Glutamatergic neuron (in vitro differentiated cells): Measurements from ENCODE around the gene CLEC2L. TPM values are rescaled to one million over a fixed set of nuclear protein-coding genes. Genes with fewer than 3 reads are reported as not detected.

Experiments used
- DNase-seq: peaks from one replicate; pipeline ENCODE4 v3.0.0; 2022
- H3K27ac Mint-ChIP-seq: one replicate; pipeline ENCODE4 v1.8.0; 2020; ENCODE audit warnings: mild to moderate bottlenecking, mixed read lengths, inconsistent platforms; ENCODE audit not compliant: unreplicated experiment
- H3K27me3 Mint-ChIP-seq: one replicate; pipeline ENCODE4 v1.8.0; 2020; ENCODE audit warnings: mild to moderate bottlenecking, moderate library complexity, mixed read lengths, inconsistent platforms; ENCODE audit not compliant: unreplicated experiment
- H3K36me3 Mint-ChIP-seq: one replicate; pipeline ENCODE4 v1.8.0; 2020; ENCODE audit warnings: mild to moderate bottlenecking, mixed read lengths, inconsistent platforms; ENCODE audit not compliant: unreplicated experiment
- H3K4me1 Mint-ChIP-seq: one replicate; pipeline ENCODE4 v1.8.0; 2020; ENCODE audit warnings: mild to moderate bottlenecking, low read depth, mixed read lengths, inconsistent platforms; ENCODE audit not compliant: unreplicated experiment
- H3K4me3 Mint-ChIP-seq: one replicate; pipeline ENCODE4 v1.8.0; 2020; ENCODE audit warnings: mild to moderate bottlenecking, mixed read lengths, inconsistent platforms; ENCODE audit not compliant: unreplicated experiment
- H3K9me3 Mint-ChIP-seq: one replicate; pipeline ENCODE4 v1.8.0; 2020; ENCODE audit warnings: mild to moderate bottlenecking, moderate library complexity, mixed read lengths, inconsistent platforms; ENCODE audit not compliant: unreplicated experiment
- CTCF ChIP-seq: fragments of 200-600 bp; sonication (generic); IDR thresholded peaks from one replicate; pipeline ENCODE4 v1.5.0; 2021; ENCODE audit not compliant: partially characterized antibody, unreplicated experiment
- total RNA-seq: library from RNA; stranded (reverse); fragmentation: NEBNext Ultra II Directional; extraction: Animal tissue kit (Norgen Biotek cat#: 25700); gene quantifications from one replicate; pipeline ENCODE4 v1.2.1, GENCODE V29; 2021; ENCODE audit not compliant: unreplicated experiment

Gene CLEC2L
- total RNA-seq, 1 donor from 2014 or later, result 3.1 TPM

- Mint-ChIP-seq H3K4me3 (no peak overlapping the region), H3K9me3 (no peaks in the 10 kb centered on the region), H3K36me3 (peaks cover 6% of the 10 kb centered on the region), H3K4me1 (peaks cover 4% of the 10 kb centered on the region), H3K27me3 (peaks cover 1% of the 10 kb centered on the region), H3K27ac (no peak overlapping the region)
- no peak for DNase-seq
- TF ChIP-seq CTCF, result no peak
Observed at GRCh38 chr7:139589474-139589873, 66.0 kb downstream of the CLEC2L start.

- H3K36me3 Mint-ChIP-seq, result no peaks in the 10 kb centered on the region
- H3K9me3 Mint-ChIP-seq, result no peaks in the 10 kb centered on the region
- peaks cover 1% of the 10 kb centered on the region for H3K27me3 Mint-ChIP-seq
- no peak overlapping the region for H3K27ac Mint-ChIP-seq
- TF ChIP-seq CTCF, result no peak
- no peak overlapping the region for H3K4me3 Mint-ChIP-seq
- peaks cover 4% of the 10 kb centered on the region for H3K4me1 Mint-ChIP-seq
- DNase-seq, result no peak
Observed at GRCh38 chr7:139591550-139592195, 68.2 kb downstream of the CLEC2L start.

- DNase-seq, result no peak
- Mint-ChIP-seq H3K27me3 (peaks cover 1% of the 10 kb centered on the region), H3K4me3 (no peak overlapping the region), H3K9me3 (no peaks in the 10 kb centered on the region), H3K36me3 (no peaks in the 10 kb centered on the region), H3K27ac (no peak overlapping the region), H3K4me1 (peaks cover 4% of the 10 kb centered on the region)
- no peak for TF ChIP-seq CTCF
Observed at GRCh38 chr7:139592801-139593461, 69.4 kb downstream of the CLEC2L start.

GRCh38 chr7:139594090-139594489 is 70.6 kb downstream of the CLEC2L start:
- no peaks in the 10 kb centered on the region for H3K9me3 Mint-ChIP-seq
- H3K4me1 Mint-ChIP-seq, result no peaks in the 10 kb centered on the region
- no peaks in the 10 kb centered on the region for H3K36me3 Mint-ChIP-seq
- TF ChIP-seq CTCF, result no peak
- H3K4me3 Mint-ChIP-seq, result no peak overlapping the region
- peaks cover 1% of the 10 kb centered on the region for H3K27me3 Mint-ChIP-seq
- no peak for DNase-seq
- H3K27ac Mint-ChIP-seq, result no peak overlapping the region

Other genes with a start within 250 kb of the CLEC2L start
- gene FMC1, start 182.3 kb upstream of the CLEC2L start, total RNA-seq, result 40.1 TPM
- 83.4 TPM for gene LUC7L2, start 163.8 kb upstream of the CLEC2L start, total RNA-seq
- not detected for gene KLRG2, start 40.0 kb upstream of the CLEC2L start, total RNA-seq